Fibroblast of lung (primary cell): ENCODE results near the gene NAT16. TPM values are rescaled to one million over a fixed set of nuclear protein-coding genes. Genes with fewer than 3 reads are reported as not detected.

Source experiments
- DNase-seq, 2 donors: peaks; one replicate each; pipeline versions ENCODE4 v3.0.0 to v3.0.0-alpha.2; 2010; ENCODE audit warnings: low read depth in 2 of 2
- H2AFZ ChIP-seq: 2 replicates; pipeline ENCODE4 v1.5.1; 2012; ENCODE audit warnings: low read length, control low read depth, inconsistent platforms
- H3K27ac ChIP-seq: 2 replicates; pipeline ENCODE4 v1.5.1; 2011; ENCODE audit warnings: low read length, control low read depth; ENCODE audit not compliant: insufficient read depth
- H3K27me3 ChIP-seq: 2 replicates; pipeline ENCODE4 v1.5.1; 2011; ENCODE audit warnings: mild to moderate bottlenecking, low read length; ENCODE audit not compliant: control insufficient read depth, insufficient read depth
- H3K36me3 ChIP-seq: 2 replicates; pipeline ENCODE4 v1.5.1; 2011; ENCODE audit warnings: low read length; ENCODE audit not compliant: control insufficient read depth, insufficient read depth
- H3K4me1 ChIP-seq: 2 replicates; pipeline ENCODE4 v1.5.1; 2011; ENCODE audit warnings: low read length; ENCODE audit not compliant: control insufficient read depth, insufficient read depth; ENCODE audit errors: extremely low read depth
- H3K4me2 ChIP-seq: 2 replicates; pipeline ENCODE4 v1.5.1; 2011; ENCODE audit warnings: low read length, control low read depth; ENCODE audit not compliant: insufficient read depth; ENCODE audit errors: extremely low read depth
- H3K4me3 ChIP-seq, 4 experiments: fragments of 200-600 bp in 1 of 4; sonication (generic) in 1 of 4; replicated peaks in 1 of 4; 2 replicates each; pipeline ENCODE4 v1.5.1; 2011 to 2016; ENCODE audit warnings: low read length in 4 of 4, low read depth in 3 of 4, mild to moderate bottlenecking in 3 of 4, control low read depth in 2 of 4, inconsistent platforms in 1 of 4, mixed read lengths in 1 of 4; ENCODE audit not compliant: insufficient read depth in 1 of 4; ENCODE audit errors: control extremely low read depth in 1 of 4
- H3K79me2 ChIP-seq: 2 replicates; pipeline ENCODE4 v1.5.1; 2012; ENCODE audit warnings: mild to moderate bottlenecking, low read length, inconsistent platforms; ENCODE audit not compliant: control insufficient read depth, insufficient read depth
- H3K9ac ChIP-seq: 2 replicates; pipeline ENCODE4 v1.5.1; 2011; ENCODE audit warnings: mild to moderate bottlenecking, low read length, control low read depth; ENCODE audit not compliant: insufficient read depth
- H3K9me3 ChIP-seq: 2 replicates; pipeline ENCODE4 v1.5.1; 2012; ENCODE audit warnings: low read depth, low read length; ENCODE audit not compliant: control insufficient read depth, insufficient read depth
- H4K20me1 ChIP-seq: 2 replicates; pipeline ENCODE4 v1.5.1; 2011; ENCODE audit warnings: low read length; ENCODE audit not compliant: control insufficient read depth, insufficient read depth; ENCODE audit errors: extremely low read depth
- EZH2 ChIP-seq: IDR thresholded peaks from 2 replicates; pipeline ENCODE4 v1.5.1; 2012; ENCODE audit warnings: low read length, control low read depth, mild to moderate bottlenecking; ENCODE audit errors: missing control alignments
- polyA minus RNA-seq: library from RNA; depleted of rRNA, polyadenylated mRNA; stranded (reverse); fragments of >200 nt; gene quantifications from 2 replicates; pipeline ENCODE4 v1.2.3, GENCODE V29; 2011; ENCODE audit warnings: low replicate concordance
- polyA plus RNA-seq, 2 donors: library from polyadenylated mRNA; depleted of rRNA in 1 of 2; stranded (reverse) in 1 of 2; unstranded in 1 of 2; fragments of >200 nt; gene quantifications; 2 replicates each; pipeline ENCODE4 v1.2.1, GENCODE V29; 2011 to 2012; ENCODE audit warnings: missing spikeins in 1 of 2
- total RNA-seq: library from RNA; depleted of rRNA; stranded (reverse); fragments of >200 nt; gene quantifications from 2 replicates; pipeline ENCODE4 v1.2.1, GENCODE V29; 2014
- TF ChIP-seq, protein P1 (sequence below), 2 donors: IDR thresholded peaks in 1 of 2; conservative IDR thresholded peaks in 1 of 2; 1 replicate in 1 of 2; 2 replicates in 1 of 2; pipeline ENCODE4 v1.5.1; 2011 to 2012; ENCODE audit warnings: low read length in 2 of 2, control low read depth in 1 of 2, inconsistent platforms in 1 of 2, low read depth in 1 of 2, mild to moderate bottlenecking in 1 of 2

The NAT16 gene
- total RNA-seq = not detected in 2 replicates
- polyA plus RNA-seq = not detected in 2 replicates
- not detected in 2 replicates for polyA plus RNA-seq (2012)
- polyA minus RNA-seq = not detected in 2 replicates

DNA sequence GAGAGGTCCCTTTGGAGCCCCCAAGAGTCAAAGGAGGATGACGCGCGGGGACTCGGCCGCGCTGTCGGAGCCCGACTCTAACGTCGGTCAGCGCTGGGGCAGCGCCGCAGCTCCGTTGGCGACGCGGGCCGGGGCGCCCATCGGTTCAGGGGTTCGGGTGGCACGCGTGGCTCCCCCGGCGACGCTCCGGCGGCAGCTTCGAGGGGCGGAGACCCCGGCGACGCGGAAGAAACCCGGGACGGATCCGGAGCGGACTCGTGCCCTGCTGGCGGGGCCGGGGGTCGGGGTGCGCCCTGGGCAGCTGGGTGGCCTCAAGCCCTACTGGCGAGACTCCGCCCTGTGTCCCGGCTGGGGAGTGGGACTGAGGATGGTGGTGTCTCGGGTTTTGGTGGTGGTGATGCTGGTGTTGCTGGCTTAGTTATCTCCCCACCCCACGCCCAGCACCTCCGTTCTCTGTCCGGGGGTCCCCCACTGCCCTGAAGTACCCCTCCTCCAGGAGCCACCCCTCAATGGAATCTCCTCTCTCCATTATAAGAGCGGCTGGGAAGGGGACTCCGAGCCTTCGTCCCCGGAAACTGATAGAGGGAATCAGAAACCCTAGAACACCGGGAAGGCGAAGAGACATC lies at the start of gene NAT16:
NAT16 (minus strand) TSS at position 164 of the 626 bp plus-strand sequence. CDS start 5,486 bp downstream, outside the sequence.
- Histone ChIP-seq H3K9ac (no peak within 1 kb of the TSS), H3K27me3 (peaks cover 52% of the 10 kb centered on the region), H3K4me3 (no peak within 1 kb of the TSS), H3K4me2 (peak within 1 kb of the TSS; percentile 25), H3K27ac (no peak within 1 kb of the TSS), H2AFZ (no peak within 1 kb of the TSS), H4K20me1 (no peaks in the 10 kb centered on the region), H3K4me1 (no peaks in the 10 kb centered on the region), H3K36me3 (no peaks in the 10 kb centered on the region), H3K9me3 (no peaks in the 10 kb centered on the region), H3K79me2 (no peaks in the 10 kb centered on the region)
- DNase-seq = no peak
- TF ChIP-seq, protein P1, sequence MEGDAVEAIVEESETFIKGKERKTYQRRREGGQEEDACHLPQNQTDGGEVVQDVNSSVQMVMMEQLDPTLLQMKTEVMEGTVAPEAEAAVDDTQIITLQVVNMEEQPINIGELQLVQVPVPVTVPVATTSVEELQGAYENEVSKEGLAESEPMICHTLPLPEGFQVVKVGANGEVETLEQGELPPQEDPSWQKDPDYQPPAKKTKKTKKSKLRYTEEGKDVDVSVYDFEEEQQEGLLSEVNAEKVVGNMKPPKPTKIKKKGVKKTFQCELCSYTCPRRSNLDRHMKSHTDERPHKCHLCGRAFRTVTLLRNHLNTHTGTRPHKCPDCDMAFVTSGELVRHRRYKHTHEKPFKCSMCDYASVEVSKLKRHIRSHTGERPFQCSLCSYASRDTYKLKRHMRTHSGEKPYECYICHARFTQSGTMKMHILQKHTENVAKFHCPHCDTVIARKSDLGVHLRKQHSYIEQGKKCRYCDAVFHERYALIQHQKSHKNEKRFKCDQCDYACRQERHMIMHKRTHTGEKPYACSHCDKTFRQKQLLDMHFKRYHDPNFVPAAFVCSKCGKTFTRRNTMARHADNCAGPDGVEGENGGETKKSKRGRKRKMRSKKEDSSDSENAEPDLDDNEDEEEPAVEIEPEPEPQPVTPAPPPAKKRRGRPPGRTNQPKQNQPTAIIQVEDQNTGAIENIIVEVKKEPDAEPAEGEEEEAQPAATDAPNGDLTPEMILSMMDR (conservative IDR thresholded peaks at IDR 0.05 in 1 of 2, IDR thresholded peaks at IDR 0.05 in 1 of 2; ENCODE audit: low read depth in 1 of 2, low read length in 2 of 2) = no peak
- peak; percentile 92 for TF ChIP-seq EZH2

DNA sequence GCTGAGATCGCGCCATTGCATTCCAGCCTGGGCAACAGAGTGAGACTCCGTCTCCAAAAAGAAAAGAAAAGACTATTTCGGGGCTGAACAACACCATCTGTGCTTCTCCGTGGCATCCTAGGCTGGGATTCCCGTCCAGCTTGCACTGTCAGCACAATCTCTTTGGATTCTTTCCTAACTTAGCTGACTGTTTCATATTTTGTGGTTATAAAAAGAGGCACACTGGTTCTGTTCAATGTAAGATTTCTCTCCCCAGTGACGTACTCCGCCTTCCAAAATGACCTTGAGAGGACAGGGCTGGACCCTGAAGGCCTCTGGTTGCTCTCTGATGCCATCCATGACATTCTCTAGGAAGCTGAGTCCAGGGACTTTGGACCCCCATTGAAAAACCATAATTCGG lies 46.6 kb upstream of the NAT16 start:
- Histone ChIP-seq H2AFZ (no peak overlapping the region), H3K36me3 (peaks cover 11% of the 10 kb centered on the region), H3K4me2 (no peak overlapping the region), H3K9ac (no peak overlapping the region), H3K4me3 (no peak overlapping the region), H3K79me2 (no peaks in the 10 kb centered on the region), H3K27ac (no peak overlapping the region), H3K27me3 (no peaks in the 10 kb centered on the region), H3K4me1 (no peaks in the 10 kb centered on the region), H3K9me3 (no peaks in the 10 kb centered on the region), H4K20me1 (no peaks in the 10 kb centered on the region)
- DNase-seq = peak in 1 of 2 donors; percentile 36
- TF ChIP-seq, protein P1 (conservative IDR thresholded peaks at IDR 0.05 in 1 of 2, IDR thresholded peaks at IDR 0.05 in 1 of 2; ENCODE audit: low read depth in 1 of 2, low read length in 2 of 2) = no peak
- TF ChIP-seq EZH2 = no peak

DNA sequence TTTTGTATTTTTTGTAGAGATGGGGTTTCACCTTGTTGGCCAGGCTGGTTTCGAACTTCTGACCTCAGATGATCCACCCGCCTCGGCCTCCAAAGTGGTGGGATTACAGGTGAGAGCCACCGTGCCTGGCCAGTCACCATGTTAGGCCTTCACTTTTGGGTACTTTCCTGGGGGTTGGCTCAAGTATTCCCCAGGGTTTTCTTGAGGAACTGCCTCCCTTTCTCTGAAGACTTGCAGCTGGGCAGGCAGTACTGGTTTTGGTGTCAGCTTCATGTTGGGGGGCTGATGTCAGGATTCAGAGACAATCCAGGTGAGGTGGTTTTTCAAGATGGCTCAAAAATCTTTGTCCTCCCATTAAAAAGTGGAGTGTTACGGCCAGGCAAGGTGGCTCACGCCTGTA lies 45.6 kb upstream of the NAT16 start:
- Histone ChIP-seq H3K4me1 (no peaks in the 10 kb centered on the region), H3K27ac (no peak overlapping the region), H3K9me3 (no peaks in the 10 kb centered on the region), H3K79me2 (peaks cover 4% of the 10 kb centered on the region), H3K27me3 (no peaks in the 10 kb centered on the region), H3K36me3 (peaks cover 11% of the 10 kb centered on the region), H4K20me1 (no peaks in the 10 kb centered on the region), H3K9ac (no peak overlapping the region), H3K4me3 (no peak overlapping the region), H2AFZ (no peak overlapping the region), H3K4me2 (no peak overlapping the region)
- no peak for DNase-seq
- TF ChIP-seq EZH2 = no peak
- TF ChIP-seq, protein P1 (conservative IDR thresholded peaks at IDR 0.05 in 1 of 2, IDR thresholded peaks at IDR 0.05 in 1 of 2; ENCODE audit: low read depth in 1 of 2, low read length in 2 of 2) = no peak
